PC-3 (cell line): ENCODE data around the gene NINL. TPM values are rescaled to one million over a fixed set of nuclear protein-coding genes. Genes with fewer than 3 reads are reported as not detected.

ENCODE experiments used
- ATAC-seq: fragments of 200-7000 bp; cut with Tn5 transposase; 2 replicates; pipeline ENCODE4 v1.9.1; 2020; ENCODE audit warnings: mild to moderate bottlenecking, moderate library complexity
- BruUV-seq: library from RNA; stranded (reverse); fragments of 400-500 nt; replicated peaks from 2 replicates; lab custom pipeline; 2021; lab: Mats Ljungman, UMichigan
- CTCF ChIA-PET: fragments of 300-600 bp; sonication (Branson Sonifier 250); formaldehyde crosslinking; loops from one replicate; lab custom pipeline; 2022; ENCODE audit warnings: antibody characterized with exemption; lab: Charles Lee
- POLR2A ChIA-PET: fragments of 300-600 bp; sonication (Branson Sonifier 250); formaldehyde crosslinking; loops from one replicate; lab custom pipeline; 2022; ENCODE audit warnings: antibody characterized with exemption; ENCODE audit not compliant: unreplicated experiment; lab: Charles Lee
- DNase-seq: peaks from one replicate; pipeline ENCODE4 v3.0.0-alpha.2; 2015
- H2AFZ ChIP-seq: fragments of 300-600 bp; sonication (generic); 2 replicates; pipeline ENCODE4 v1.6.0; 2016; ENCODE audit warnings: antibody characterized with exemption, low read length
- H3F3A ChIP-seq: fragments of 300-600 bp; sonication (generic); one replicate; pipeline ENCODE4 v1.6.0; 2017; ENCODE audit warnings: antibody characterized with exemption, low read length, control low read depth, mild to moderate bottlenecking; ENCODE audit not compliant: unreplicated experiment
- H3K27ac ChIP-seq: fragments of 300-600 bp; sonication (generic); 2 replicates; pipeline ENCODE4 v1.5.1; 2016; ENCODE audit warnings: mild to moderate bottlenecking, low read length
- H3K27me3 ChIP-seq: fragments of 300-600 bp; sonication (generic); 2 replicates; pipeline ENCODE4 v1.6.1; 2016; ENCODE audit warnings: low read length, mixed read lengths
- H3K36me3 ChIP-seq: fragments of 300-600 bp; sonication (generic); 2 replicates; pipeline ENCODE4 v1.6.1; 2016; ENCODE audit warnings: low read depth, mixed run types, low read length, mixed read lengths
- H3K4me1 ChIP-seq: fragments of 300-600 bp; sonication (generic); 2 replicates; pipeline ENCODE4 v1.5.1; 2016; ENCODE audit warnings: low read length; ENCODE audit not compliant: insufficient read depth
- H3K4me2 ChIP-seq: fragments of 300-600 bp; sonication (generic); 2 replicates; pipeline ENCODE4 v1.6.0; 2016; ENCODE audit warnings: low read length
- H3K4me3 ChIP-seq: fragments of 300-600 bp; sonication (generic); 2 replicates; pipeline ENCODE4 v1.5.1; 2016; ENCODE audit warnings: mild to moderate bottlenecking, low read length, mixed read lengths
- H3K79me2 ChIP-seq: fragments of 300-600 bp; sonication (generic); 2 replicates; pipeline ENCODE4 v1.6.1; 2017; ENCODE audit warnings: low read length, mixed read lengths
- H3K9ac ChIP-seq: fragments of 300-600 bp; sonication (generic); 2 replicates; pipeline ENCODE4 v1.6.0; 2016; ENCODE audit warnings: mild to moderate bottlenecking, low read length
- H3K9me2 ChIP-seq: fragments of 300-600 bp; sonication (generic); replicated peaks from 2 replicates; pipeline ENCODE4 v1.6.1; 2016; ENCODE audit warnings: mixed run types, low read length, mixed read lengths
- H3K9me3 ChIP-seq: fragments of 300-600 bp; sonication (generic); 2 replicates; pipeline ENCODE4 v1.6.1; 2016; ENCODE audit warnings: low read length, mixed read lengths
- H4K20me1 ChIP-seq: fragments of 300-600 bp; sonication (generic); 2 replicates; pipeline ENCODE4 v1.6.1; 2016; ENCODE audit warnings: low read length, mixed read lengths
- CTCF ChIP-seq: fragments of 300-600 bp; sonication (generic); conservative IDR thresholded peaks from 2 replicates; pipeline ENCODE4 v1.5.1; 2017; ENCODE audit warnings: antibody characterized with exemption, low read depth, mild to moderate bottlenecking, low read length
- EZH2 ChIP-seq: fragments of 300-600 bp; sonication (generic); IDR thresholded peaks from one replicate; pipeline ENCODE4 v1.6.1; 2017; ENCODE audit warnings: antibody characterized with exemption, mild to moderate bottlenecking, low read length; ENCODE audit not compliant: unreplicated experiment
- EZH2phosphoT487 ChIP-seq: fragments of 300-600 bp; sonication (generic); IDR thresholded peaks from 2 replicates; pipeline ENCODE4 v1.6.1; 2018; ENCODE audit warnings: mild to moderate bottlenecking, antibody characterized with exemption, low read length, borderline replicate concordance
- intact Hi-C: fragments of 100-400 bp; cut with micrococcal nuclease; formaldehyde crosslinking; loops from 2 replicates; pipeline ENCODE4 v1.9.0; 2023
- total RNA-seq: library from RNA; depleted of rRNA; stranded (reverse); fragments of >200 nt; gene quantifications from 2 replicates; pipeline ENCODE4 v1.2.3, GENCODE V29; 2014

NINL gene
- total RNA-seq, 1 experiment from 2014 or later: 6.5 TPM

- Histone ChIP-seq H3K4me2 (no peak overlapping the region), H4K20me1 (no peaks in the 10 kb centered on the region), H3K9ac (no peak overlapping the region), H3K27ac (no peak overlapping the region), H3K79me2 (no peaks in the 10 kb centered on the region), H3K9me3 (no peaks in the 10 kb centered on the region), H3K4me3 (no peak overlapping the region), H3K4me1 (peaks cover 7% of the 10 kb centered on the region; the same call in 1 of the 2 replicates), H3K36me3 (no peaks in the 10 kb centered on the region), H2AFZ (no peak overlapping the region), H3K27me3 (no peaks in the 10 kb centered on the region), H3F3A (no peaks in the 10 kb centered on the region), H3K9me2 (no peaks in the 10 kb centered on the region)
- ChIA-PET CTCF (no interaction called here), POLR2A (no interaction called here)
- DNase-seq (no peak), ATAC-seq (no peak)
- intact Hi-C loops: no loop called here
- BruUV-seq: no TSS peak
- TF ChIP-seq EZH2phosphoT487: no peak
These were observed 11.8 kb downstream of the NINL start for GRCh38 chr20:25573288-25574251.

- no TSS peak for BruUV-seq
These were observed 13.5 kb downstream of the NINL start for GRCh38 chr20:25571817-25572216.

GRCh38 chr20:25571240-25571639 lies 14.1 kb downstream of the NINL start:
- TF ChIP-seq EZH2 (no peak), CTCF (no peak), EZH2phosphoT487 (no peak)
- Histone ChIP-seq H3K4me1 (peaks cover 7% of the 10 kb centered on the region; the same call in 1 of the 2 replicates), H3K79me2 (no peaks in the 10 kb centered on the region), H3K9me2 (no peaks in the 10 kb centered on the region), H3K27me3 (no peaks in the 10 kb centered on the region), H3K9me3 (no peaks in the 10 kb centered on the region), H3F3A (no peaks in the 10 kb centered on the region), H3K4me2 (no peak overlapping the region), H4K20me1 (no peaks in the 10 kb centered on the region), H3K4me3 (no peak overlapping the region), H2AFZ (no peak overlapping the region), H3K9ac (no peak overlapping the region), H3K36me3 (no peaks in the 10 kb centered on the region), H3K27ac (no peak overlapping the region)
- ChIA-PET CTCF (no interaction called here), POLR2A (no interaction called here)
- no peak for DNase-seq
- ATAC-seq: no peak
- no TSS peak for BruUV-seq
- intact Hi-C loops: no loop called here

More at GRCh38 chr20:25571817-25572216, 13.5 kb downstream of the NINL start:
- Histone ChIP-seq H3K27me3 (no peaks in the 10 kb centered on the region), H3K4me3 (no peak overlapping the region), H3F3A (no peaks in the 10 kb centered on the region), H3K4me2 (no peak overlapping the region), H3K4me1 (peaks cover 7% of the 10 kb centered on the region; the same call in 1 of the 2 replicates), H3K9ac (no peak overlapping the region), H2AFZ (no peak overlapping the region), H3K79me2 (no peaks in the 10 kb centered on the region), H3K36me3 (no peaks in the 10 kb centered on the region), H3K9me3 (no peaks in the 10 kb centered on the region), H3K27ac (no peak overlapping the region), H4K20me1 (no peaks in the 10 kb centered on the region), H3K9me2 (no peaks in the 10 kb centered on the region)
- intact Hi-C loops: no loop called here
- ATAC-seq: no peak
- ChIA-PET CTCF (interaction anchor here (0.6 to 0.7 kb wide), 2 partner anchors 52 to 163 kb away, joined by 4 to 15 read pairs; partner anchors contain the start of gene NANP), POLR2A (no interaction called here)
- DNase-seq: no peak
- TF ChIP-seq EZH2 (no peak), EZH2phosphoT487 (no peak), CTCF (no peak)
